ENCODE measurements around the gene ESR2. TPM values are rescaled to one million over a fixed set of nuclear protein-coding genes. Genes with fewer than 3 reads are reported as not detected.

ESR2 gene
- polyA plus RNA-seq, 3 donors: 0.04 TPM; not detected in 2

GRCh38 chr14:64217834-64218233 lies 76.3 kb downstream of the ESR2 start:
- Histone ChIP-seq H3K79me2 (ENCODE audit: insufficient read depth, low read length) (no peaks in the 10 kb centered on the region), H3K9me3 (replicated peaks in 1 of 2; ENCODE audit: control insufficient read depth in 1 of 2, insufficient read depth in 1 of 2, low read length in 2 of 2) (no peaks in the 10 kb centered on the region), H3K4me3 (replicated peaks in 1 of 3; ENCODE audit: low read depth in 2 of 3, low read length in 3 of 3) (no peak overlapping the region), H3K27me3 (ENCODE audit: control insufficient read depth in 2 of 2, insufficient read depth in 2 of 2, low read length in 2 of 2) (no peaks in the 10 kb centered on the region), H2AFZ (ENCODE audit: insufficient read depth, low read depth, low read length, poor library complexity, severe bottlenecking) (no peak overlapping the region), H4K20me1 (ENCODE audit: insufficient read depth, low read length) (no peaks in the 10 kb centered on the region), H3K4me2 (replicated peaks; ENCODE audit: extremely low read depth, low read length, poor library complexity, severe bottlenecking) (no peak overlapping the region), H3K36me3 (replicated peaks in 1 of 2; ENCODE audit: control insufficient read depth in 1 of 2, insufficient read depth in 2 of 2, low read length in 2 of 2) (no peaks in the 10 kb centered on the region), H3K9ac (ENCODE audit: insufficient read depth, low read length, poor library complexity, severe bottlenecking) (no peak overlapping the region), H3K4me1 (ENCODE audit: control insufficient read depth in 1 of 2, insufficient read depth in 2 of 2, low read length in 2 of 2) (peaks cover 0 to 6% of the 10 kb centered on the region in 2 donors), H3K27ac (ENCODE audit: low read depth in 1 of 2, low read length in 2 of 2) (no peak overlapping the region)
- Mint-ChIP-seq H3K27ac (no peak overlapping the region), H3K4me3 (no peak overlapping the region), H3K9me3 (no peaks in the 10 kb centered on the region), H3K27me3 (ENCODE audit: low read depth in 3 of 3) (peaks cover 9 to 13% (median 11%) of the 10 kb centered on the region in 3 donors), H3K36me3 (no peaks in the 10 kb centered on the region), H3K4me1 (peaks cover 14% of the 10 kb centered on the region)
- no peak for DNase-seq
- WGBS (ENCODE audit: insufficient coverage): 88% methylated on average over 4 of the region's 7 CpGs
- intact Hi-C loops (cut with micrococcal nuclease): no loop called here
- no peak for TF ChIP-seq CTCF (IDR thresholded peaks at IDR 0.05)

- Mint-ChIP-seq H3K4me1 (peaks cover 14% of the 10 kb centered on the region), H3K4me3 (no peak overlapping the region), H3K36me3 (no peaks in the 10 kb centered on the region), H3K9me3 (no peaks in the 10 kb centered on the region), H3K27ac (no peak overlapping the region), H3K27me3 (ENCODE audit: low read depth in 3 of 3) (peaks cover 9 to 13% (median 9%) of the 10 kb centered on the region in 3 donors)
- Histone ChIP-seq H3K36me3 (replicated peaks in 1 of 2; ENCODE audit: control insufficient read depth in 1 of 2, insufficient read depth in 2 of 2, low read length in 2 of 2) (no peaks in the 10 kb centered on the region), H3K4me2 (replicated peaks; ENCODE audit: extremely low read depth, low read length, poor library complexity, severe bottlenecking) (no peak overlapping the region), H2AFZ (ENCODE audit: insufficient read depth, low read depth, low read length, poor library complexity, severe bottlenecking) (no peak overlapping the region), H4K20me1 (ENCODE audit: insufficient read depth, low read length) (no peaks in the 10 kb centered on the region), H3K27ac (ENCODE audit: low read depth in 1 of 2, low read length in 2 of 2) (no peak overlapping the region), H3K79me2 (ENCODE audit: insufficient read depth, low read length) (no peaks in the 10 kb centered on the region), H3K4me3 (replicated peaks in 1 of 3; ENCODE audit: low read depth in 2 of 3, low read length in 3 of 3) (no peak overlapping the region), H3K27me3 (ENCODE audit: control insufficient read depth in 2 of 2, insufficient read depth in 2 of 2, low read length in 2 of 2) (no peaks in the 10 kb centered on the region), H3K9ac (ENCODE audit: insufficient read depth, low read length, poor library complexity, severe bottlenecking) (no peak overlapping the region), H3K4me1 (ENCODE audit: control insufficient read depth in 1 of 2, insufficient read depth in 2 of 2, low read length in 2 of 2) (peaks cover 0 to 6% of the 10 kb centered on the region in 2 donors), H3K9me3 (replicated peaks in 1 of 2; ENCODE audit: control insufficient read depth in 1 of 2, insufficient read depth in 1 of 2, low read length in 2 of 2) (no peaks in the 10 kb centered on the region)
- WGBS (ENCODE audit: insufficient coverage): 67% methylated on average over 2 of the region's 4 CpGs
- TF ChIP-seq CTCF (IDR thresholded peaks at IDR 0.05): no peak
- intact Hi-C loops (cut with micrococcal nuclease): no loop called here
- no peak for DNase-seq
Measured at GRCh38 chr14:64217308-64217707, 76.9 kb downstream of the ESR2 start.

Measured in CD14-positive monocyte (primary cell).